AG10803 (cell line): ENCODE data around the gene RABGAP1.
A peak's percentile ranks its signal among the peaks of the same experiment; 100 is the strongest.

Experiments used
- DNase-seq: peaks from one replicate; pipeline ENCODE4 v3.0.0; 2010; ENCODE audit warnings: low read depth
- H3K4me3 ChIP-seq: 2 replicates; pipeline ENCODE4 v1.5.1; 2011; ENCODE audit warnings: mild to moderate bottlenecking, low read length, control low read depth
- CTCF ChIP-seq: conservative IDR thresholded peaks from 2 replicates; pipeline ENCODE4 v1.5.1; 2011; ENCODE audit warnings: mild to moderate bottlenecking, low read length, control low read depth, inconsistent platforms

Gene RABGAP1

GRCh38 chr9:123007269-123007668 is 66.4 kb downstream of the RABGAP1 start:
- TF ChIP-seq CTCF = no peak
- no peak overlapping the region for H3K4me3 ChIP-seq
- DNase-seq = no peak

- DNase-seq = no peak
- H3K4me3 ChIP-seq = no peak overlapping the region
- TF ChIP-seq CTCF = no peak
Observed at GRCh38 chr9:123008909-123009308, 68.1 kb downstream of the RABGAP1 start.

- H3K4me3 ChIP-seq = no peak overlapping the region
- TF ChIP-seq CTCF = no peak
- DNase-seq = no peak
Observed at GRCh38 chr9:123011380-123011779, 70.6 kb downstream of the RABGAP1 start.

- TF ChIP-seq CTCF = no peak
- no peak overlapping the region for H3K4me3 ChIP-seq
- peak; percentile 65 for DNase-seq
Observed at GRCh38 chr9:123011878-123012528, 71.2 kb downstream of the RABGAP1 start.

- DNase-seq = no peak
- TF ChIP-seq CTCF = no peak
- H3K4me3 ChIP-seq = no peak overlapping the region
Observed at GRCh38 chr9:123016631-123017030, 75.8 kb downstream of the RABGAP1 start.

- H3K4me3 ChIP-seq = no peak overlapping the region
- peak; percentile 82 for DNase-seq
- TF ChIP-seq CTCF = no peak
Observed at GRCh38 chr9:123020796-123021195, 80.0 kb downstream of the RABGAP1 start.

- H3K4me3 ChIP-seq = no peak overlapping the region
- TF ChIP-seq CTCF = no peak
- no peak for DNase-seq
Observed at GRCh38 chr9:123026425-123026824, 85.6 kb downstream of the RABGAP1 start.
